KG1 (cell line): ENCODE data around the gene ACTN4.

ENCODE experiments used
- DNase-seq: peaks from one replicate; lab custom pipeline; 2025; lab: John Stamatoyannopoulos, UW

The ACTN4 gene

DNA sequence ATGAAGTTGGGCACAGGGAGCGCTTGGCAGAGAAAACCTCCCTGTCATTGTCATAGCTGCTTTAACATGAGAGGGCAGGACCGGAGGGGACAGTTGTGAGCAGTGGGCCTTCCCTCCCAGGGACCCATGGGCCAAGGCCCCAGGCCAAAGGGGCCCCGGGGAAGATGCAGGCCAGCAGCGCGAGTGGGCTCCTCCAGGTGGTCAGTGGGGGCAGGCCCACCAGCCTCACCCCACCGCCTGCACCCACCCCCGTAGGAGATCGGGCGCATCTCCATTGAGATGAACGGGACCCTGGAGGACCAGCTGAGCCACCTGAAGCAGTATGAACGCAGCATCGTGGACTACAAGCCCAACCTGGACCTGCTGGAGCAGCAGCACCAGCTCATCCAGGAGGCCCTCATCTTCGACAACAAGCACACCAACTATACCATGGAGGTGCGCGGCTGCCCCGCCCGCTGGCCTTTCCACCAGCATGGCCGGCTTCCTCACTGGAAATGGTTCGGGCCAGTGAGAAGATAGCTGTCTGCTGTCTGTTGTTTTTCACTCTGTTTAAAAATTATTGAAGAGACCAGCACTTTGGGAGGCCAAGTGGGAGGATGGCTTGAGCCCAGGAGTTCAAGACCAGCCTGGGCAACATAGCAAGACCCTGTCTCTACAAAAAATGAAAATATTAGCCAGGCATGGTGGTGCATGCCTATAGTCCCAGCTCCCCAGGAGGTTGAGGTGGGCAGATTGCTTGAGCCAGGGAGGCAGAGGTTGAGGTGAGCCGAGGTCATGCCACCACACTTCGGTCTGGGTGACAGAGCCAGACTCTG lies 78.2 kb downstream of the ACTN4 start:
- no peak for DNase-seq

DNA sequence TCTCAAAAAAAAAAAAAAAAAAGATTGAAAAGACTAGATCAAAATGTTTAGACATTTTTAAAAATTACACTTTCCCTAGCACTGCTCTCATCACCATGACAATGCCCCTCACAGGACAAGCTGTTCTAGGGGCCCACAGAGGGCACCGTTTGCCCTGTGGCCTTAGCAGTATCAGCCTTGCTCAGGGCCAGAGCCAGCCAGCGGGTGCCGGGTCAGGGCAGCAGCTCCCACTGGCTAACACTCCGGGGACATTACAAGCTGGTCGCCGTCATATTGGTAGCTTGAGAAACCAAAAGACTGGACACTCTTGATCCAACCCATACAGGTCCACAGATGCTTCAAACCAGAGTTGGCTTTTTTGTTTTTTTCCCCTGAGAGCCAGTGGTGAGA lies 78.8 kb downstream of the ACTN4 start:
- no peak for DNase-seq

DNA sequence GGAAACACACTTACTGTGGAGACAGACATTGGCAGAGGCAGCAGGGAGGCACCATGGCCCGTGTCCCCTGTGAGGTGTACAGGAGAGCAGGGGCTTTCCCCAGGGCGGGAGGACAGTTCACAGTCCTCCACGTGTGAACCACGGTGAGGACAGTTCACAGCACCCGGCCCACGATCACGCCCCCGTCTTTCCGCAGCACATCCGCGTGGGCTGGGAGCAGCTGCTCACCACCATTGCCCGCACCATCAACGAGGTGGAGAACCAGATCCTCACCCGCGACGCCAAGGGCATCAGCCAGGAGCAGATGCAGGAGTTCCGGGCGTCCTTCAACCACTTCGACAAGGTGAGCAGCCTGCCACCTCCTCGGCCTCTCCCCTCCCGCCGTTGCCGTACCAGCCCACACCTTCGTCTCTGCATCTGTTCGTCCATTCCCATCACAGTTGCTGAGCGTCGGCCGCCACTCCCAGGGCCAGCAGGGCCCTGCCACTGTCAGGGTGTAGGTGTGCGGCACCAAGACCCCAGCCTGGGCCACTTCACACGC lies 79.4 kb downstream of the ACTN4 start:
- no peak for DNase-seq

DNA sequence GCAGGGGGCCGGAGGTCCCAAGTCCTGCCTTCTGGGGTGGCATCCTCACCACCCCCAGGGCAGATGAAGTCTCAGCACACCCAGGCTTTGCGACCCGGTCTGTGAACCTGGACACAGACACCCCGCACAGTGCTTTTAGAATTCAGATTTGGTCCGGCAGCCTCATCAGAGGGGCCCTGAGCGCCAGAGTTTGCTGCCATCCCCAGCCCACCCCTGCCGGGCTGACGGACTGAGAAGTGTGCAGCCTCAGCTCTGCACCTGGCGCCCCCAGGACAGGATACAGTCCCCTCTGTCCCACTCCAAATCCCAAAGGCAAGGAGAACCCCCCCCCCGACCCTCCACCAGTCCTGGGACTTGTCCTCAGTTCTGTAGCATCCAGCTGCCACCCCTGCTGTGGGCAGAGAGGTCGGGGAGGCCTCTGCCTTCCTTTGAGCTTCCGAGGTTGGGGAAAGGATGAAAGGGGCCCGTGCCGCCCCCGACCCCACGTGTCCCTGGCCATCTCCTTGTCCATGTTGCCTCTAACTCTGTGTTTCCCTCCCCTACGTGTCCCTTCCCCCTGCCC lies 79.9 kb downstream of the ACTN4 start:
- DNase-seq, result no peak

DNA sequence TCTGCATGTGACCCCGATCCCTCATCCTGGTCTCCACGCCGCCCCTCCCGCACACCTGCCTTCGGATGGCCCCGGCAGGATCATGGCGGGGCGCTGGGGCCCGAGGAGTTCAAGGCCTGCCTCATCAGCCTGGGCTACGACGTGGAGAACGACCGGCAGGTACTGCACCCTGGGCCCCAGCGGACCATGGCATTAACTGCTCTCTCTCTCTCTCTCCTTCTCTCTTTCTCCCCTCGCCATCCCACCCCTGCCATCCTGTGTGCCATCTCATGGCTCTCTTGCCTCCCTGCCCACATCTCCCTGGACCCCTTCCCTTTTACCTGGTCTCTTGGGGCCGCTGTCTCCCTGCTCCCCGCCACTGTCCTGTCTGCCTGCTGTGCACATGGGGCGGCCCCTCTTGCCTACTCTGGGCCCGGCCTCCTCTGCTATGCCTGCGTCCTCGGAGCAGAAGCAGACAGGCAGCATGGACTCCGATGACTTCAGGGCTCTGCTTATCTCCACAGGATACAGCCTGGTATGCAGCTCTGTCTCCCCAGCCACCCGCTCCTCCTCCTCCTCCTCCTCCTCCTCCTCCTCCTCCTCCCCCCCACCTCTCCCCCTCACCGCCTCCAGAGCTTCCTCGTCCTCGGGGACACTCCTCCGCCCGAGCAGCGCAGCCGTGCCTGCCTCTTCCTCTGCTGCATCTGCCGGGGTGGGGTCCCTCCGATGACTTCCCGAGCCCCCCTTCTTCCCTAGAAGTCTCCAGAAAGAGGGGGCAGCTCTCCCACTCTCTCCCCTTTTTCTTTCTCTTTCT lies 80.6 kb downstream of the ACTN4 start:
- no peak for DNase-seq

DNA sequence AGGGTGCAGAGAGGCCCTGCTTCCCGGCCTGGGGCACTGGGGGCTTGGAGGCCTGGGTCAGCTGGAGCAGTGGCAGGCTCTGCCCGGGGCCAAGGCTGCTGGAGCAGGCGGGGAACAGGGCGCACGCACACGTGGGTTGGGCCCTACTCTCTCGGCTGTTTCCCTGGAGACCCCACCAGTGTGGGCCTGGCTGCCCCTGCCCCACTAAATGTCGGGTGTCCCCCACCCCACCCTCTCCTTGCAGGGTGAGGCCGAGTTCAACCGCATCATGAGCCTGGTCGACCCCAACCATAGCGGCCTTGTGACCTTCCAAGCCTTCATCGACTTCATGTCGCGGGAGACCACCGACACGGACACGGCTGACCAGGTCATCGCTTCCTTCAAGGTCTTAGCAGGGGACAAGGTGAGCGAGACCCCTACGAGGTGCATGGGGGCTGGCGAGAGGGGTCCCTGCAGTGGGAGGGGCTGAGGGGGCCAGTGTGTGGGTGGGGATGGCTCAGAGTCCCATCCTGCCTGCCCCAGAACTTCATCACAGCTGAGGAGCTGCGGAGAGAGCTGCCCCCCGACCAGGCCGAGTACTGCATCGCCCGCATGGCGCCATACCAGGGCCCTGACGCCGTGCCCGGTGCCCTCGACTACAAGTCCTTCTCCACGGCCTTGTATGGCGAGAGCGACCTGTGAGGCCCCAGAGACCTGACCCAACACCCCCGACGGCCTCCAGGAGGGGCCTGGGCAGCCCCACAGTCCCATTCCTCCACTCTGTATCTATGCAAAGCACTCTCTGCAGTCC lies 81.5 kb downstream of the ACTN4 start:
- no peak for DNase-seq

DNA sequence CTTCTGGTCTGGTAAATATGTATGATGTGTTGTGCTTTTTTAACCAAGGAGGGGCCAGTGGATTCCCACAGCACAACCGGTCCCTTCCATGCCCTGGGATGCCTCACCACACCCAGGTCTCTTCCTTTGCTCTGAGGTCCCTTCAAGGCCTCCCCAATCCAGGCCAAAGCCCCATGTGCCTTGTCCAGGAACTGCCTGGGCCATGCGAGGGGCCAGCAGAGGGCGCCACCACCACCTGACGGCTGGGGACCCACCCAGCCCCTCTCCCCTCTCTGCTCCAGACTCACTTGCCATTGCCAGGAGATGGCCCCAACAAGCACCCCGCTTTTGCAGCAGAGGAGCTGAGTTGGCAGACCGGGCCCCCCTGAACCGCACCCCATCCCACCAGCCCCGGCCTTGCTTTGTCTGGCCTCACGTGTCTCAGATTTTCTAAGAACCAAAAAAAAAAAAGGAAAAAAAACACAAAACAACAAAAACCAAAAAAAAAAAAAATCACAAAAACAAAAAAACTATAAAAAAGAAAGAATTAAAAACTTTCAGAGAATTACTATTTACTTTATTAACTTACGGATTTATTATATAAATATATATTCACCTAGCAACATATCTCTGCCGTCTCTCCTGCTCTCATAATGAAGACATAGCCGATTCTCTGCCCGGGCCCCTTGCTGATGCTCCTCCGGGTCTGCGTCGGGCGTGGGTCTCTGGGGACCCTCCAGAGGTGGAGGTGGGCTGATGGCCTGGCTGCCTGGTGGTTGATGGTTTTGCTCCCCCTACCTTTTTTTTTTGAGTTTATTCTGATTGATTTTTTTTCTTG lies 82.4 kb downstream of the ACTN4 start:
- DNase-seq, result no peak

DNA sequence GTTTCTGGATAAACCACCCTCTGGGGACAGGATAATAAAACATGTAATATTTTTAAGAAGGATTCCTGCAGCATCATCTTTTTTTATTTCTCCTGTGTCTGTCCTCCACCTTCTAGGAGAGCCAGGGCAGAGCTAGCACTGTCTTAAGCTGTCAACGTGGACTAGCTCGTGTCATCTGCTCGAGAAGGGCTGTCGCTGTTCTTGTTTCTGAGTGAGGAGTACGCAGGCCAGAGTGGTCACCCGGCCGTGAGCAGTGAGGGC lies 83.0 kb downstream of the ACTN4 start:
- no peak for DNase-seq

DNA sequence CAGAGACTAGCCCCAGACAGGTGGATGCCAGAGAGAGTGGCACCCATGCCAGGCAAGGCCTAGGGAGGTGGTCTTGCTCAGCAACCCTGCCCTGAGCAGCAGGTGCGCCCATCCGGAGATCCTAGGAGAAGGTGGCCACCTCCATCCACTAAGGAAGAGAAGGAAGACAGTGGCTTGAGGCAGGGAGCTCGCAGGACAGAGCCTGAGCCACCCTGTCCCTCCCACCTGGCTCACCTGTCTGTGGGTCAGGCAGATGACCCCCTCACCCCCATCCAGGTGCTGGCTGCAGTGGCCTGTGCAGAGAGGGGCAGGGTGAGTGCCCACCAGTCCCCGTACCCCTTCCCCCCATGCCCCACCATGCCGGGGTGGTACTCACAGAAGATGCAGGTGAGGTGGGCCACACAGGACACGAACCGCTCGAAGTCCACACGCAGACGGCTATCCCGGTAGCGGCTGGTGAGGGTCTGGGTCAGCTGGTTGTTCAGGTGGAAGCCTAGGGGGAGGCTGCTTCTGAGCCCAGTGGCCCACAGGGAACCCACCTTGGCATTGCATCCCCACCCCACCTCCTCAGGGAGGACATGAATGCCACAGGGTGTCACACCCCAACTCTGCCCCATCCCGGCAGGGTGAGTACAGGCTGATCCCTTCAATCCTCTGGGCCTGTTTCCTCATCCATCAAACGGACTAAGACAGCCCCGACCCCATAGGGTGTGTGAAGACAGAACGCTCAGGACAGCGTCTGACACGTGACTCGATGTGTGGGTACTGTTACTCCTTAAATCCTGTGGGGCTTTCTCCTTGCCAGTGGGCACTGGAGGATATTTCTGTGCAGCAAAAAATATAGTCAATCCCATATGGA lies 83.5 kb downstream of the ACTN4 start:
- no peak for DNase-seq

DNA sequence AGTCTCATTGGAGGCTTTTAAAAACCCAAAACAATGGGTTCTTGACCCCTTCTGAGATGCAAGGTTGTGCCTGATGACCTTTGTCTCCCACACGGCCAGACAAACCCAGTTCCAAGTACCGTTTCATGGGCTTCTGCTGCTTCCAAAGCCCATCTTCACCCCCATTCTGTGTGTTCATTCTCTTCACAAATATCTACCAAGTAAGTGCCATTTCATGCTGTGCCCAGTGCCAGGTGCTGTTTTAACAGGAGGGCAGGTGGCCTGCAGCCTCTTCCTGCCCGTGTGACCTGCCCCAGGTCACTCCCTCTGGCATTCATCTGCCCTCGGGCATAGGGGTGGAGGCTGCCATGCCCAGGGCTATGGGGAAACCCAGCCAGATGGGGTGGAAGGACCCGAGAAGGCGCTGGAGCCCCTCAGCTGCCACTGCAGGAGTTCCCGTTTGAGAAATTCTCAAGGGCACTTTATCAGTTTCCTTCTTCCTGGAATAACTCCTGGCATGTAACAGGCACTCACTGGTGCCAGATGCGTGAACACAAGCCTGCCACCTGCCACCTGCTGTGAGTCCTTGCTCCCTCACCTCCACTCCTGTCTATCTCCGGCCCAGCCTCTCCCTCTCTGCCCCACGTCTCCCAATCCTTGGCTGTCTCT lies 84.3 kb downstream of the ACTN4 start:
- no peak for DNase-seq

DNA sequence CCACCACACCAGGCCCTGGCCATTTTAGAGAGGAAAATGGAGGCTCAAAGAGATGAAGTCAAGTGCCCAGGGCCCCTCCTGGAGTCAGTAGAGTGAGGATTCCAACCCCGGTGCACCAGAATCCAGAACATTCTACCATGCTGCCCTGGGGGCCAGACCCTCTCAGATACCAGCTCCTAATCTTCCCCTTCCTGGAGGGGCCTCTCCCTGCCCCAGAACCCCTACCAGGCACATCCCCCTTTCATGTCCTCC lies 85.7 kb downstream of the ACTN4 start:
- DNase-seq, result no peak

DNA sequence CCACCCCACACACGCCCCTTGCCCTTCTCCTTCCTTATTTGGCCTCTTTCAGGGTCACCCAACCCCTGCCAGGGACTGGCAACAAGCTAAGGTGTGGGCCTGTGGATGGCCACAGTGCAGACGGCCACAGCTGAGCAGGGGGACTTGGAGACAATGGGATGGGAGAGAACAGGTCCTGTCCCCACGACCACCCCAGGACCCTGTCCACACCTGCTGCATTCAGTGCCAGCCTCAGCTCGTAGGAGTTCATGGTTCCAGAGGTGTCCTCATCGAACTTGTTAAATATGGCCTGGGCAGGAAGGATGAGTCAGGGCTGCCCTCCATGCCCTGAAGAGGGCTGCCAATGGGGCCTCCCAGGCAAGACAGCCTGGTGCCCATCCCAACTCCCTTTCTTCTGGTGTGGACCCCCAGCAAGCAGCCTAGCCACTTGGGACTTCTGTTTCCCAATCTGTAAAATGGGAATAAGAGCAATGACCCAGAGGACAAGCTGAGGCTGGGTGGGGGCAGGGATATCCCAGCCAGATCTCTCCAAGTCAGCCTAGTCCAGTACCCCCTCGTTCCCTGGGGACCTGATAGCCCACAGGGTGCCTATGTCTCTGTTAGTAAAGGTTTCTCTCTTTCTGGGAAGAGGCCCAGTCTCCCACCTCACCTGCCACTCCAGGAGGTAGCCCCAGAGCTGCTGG lies 86.2 kb downstream of the ACTN4 start:
- peak; percentile 3 for DNase-seq

DNA sequence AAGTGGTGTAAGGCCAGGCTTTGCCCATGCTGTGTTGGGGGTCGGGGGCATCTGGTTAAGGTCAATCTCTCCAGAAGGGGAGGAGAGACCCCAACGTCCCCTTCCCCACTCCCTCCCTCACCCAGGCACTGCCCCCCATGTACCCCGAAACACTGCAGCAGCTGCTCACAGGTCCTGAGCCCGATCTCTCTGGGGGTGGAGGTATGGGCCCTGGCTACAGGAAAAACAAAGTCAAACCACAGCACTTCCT lies 86.7 kb downstream of the ACTN4 start:
- DNase-seq, result no peak

DNA sequence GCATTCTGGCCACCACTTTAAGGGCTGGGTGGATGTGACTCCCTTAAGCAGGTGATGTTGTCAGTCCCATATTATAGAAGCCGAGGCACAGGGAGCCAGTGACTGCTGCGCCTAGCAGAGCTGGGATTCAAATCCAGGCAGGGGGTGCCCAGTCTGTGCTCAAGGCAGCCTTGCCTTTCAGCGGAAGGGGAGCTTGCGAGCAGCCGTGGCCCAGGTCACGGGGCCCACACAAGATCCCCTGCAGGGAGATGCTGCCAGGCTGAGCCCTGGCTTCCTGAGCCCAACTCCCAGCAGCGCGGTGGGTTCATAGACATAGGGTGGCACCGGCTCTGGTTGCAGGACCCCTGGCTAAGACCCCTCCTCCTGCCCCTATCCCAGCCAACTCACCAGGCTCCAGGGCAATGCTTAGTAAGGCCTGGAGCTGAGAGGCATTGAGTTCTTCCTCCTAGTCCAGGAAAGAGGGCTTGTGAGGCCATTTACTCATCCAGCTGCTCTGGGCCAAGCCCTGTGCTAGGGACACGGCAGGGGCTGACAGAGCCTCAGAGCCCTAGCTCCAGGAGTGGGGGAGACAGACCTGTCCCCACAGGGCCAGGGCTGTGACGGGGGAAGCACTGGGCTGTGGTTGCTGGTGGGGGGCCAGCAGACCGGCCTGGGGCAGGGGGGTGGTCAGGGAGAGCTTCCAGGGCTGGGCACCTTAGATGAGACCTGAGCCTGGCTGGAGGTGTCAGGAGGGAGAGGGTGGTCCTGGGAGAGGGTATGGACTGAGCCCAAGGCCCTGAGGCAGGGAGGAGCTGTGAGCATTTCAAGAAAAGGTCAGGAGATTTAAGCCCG lies 87.2 kb downstream of the ACTN4 start:
- DNase-seq, result peak; percentile 40

DNA sequence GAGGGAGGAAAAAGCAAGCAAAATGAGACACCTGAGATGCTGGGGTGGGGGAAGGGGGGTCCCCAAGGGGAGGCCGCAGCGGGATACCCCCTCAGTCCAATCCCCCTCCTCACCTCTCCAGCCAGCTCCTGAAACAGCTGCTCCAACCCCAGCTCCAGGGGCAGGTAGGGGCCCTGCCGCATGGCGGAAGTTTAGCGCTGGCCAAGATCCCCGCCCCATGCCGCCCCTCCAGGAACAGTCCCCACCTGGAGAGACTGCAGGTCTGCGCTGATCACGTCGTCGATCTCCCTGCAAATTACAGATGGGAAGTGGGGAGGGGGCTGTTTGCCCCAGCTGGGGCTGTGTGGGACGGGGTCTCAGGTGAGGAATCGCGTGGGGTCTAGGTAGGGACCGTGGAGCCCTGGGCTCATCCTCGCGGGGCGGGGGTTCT lies 87.8 kb downstream of the ACTN4 start:
- no peak for DNase-seq

DNA sequence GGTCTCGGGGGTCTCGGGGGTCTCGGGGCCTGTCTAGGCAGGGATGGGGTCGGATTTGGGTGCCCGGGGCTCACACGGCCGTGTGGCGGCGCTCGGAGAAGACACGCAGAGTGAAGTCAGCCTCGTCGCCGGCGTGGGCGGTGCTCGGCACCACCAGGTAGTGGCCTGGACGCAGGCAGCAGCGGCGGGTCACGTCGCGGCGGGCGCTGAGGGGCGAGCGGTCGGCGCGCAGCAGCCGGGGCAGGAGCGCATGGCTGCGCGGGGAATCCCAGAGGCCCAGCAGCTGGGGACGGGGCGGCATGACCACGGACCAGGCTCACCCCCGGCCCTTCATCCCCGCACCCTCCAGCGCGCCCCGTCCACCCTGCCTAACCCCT lies 88.6 kb downstream of the ACTN4 start:
- DNase-seq, result no peak

DNA sequence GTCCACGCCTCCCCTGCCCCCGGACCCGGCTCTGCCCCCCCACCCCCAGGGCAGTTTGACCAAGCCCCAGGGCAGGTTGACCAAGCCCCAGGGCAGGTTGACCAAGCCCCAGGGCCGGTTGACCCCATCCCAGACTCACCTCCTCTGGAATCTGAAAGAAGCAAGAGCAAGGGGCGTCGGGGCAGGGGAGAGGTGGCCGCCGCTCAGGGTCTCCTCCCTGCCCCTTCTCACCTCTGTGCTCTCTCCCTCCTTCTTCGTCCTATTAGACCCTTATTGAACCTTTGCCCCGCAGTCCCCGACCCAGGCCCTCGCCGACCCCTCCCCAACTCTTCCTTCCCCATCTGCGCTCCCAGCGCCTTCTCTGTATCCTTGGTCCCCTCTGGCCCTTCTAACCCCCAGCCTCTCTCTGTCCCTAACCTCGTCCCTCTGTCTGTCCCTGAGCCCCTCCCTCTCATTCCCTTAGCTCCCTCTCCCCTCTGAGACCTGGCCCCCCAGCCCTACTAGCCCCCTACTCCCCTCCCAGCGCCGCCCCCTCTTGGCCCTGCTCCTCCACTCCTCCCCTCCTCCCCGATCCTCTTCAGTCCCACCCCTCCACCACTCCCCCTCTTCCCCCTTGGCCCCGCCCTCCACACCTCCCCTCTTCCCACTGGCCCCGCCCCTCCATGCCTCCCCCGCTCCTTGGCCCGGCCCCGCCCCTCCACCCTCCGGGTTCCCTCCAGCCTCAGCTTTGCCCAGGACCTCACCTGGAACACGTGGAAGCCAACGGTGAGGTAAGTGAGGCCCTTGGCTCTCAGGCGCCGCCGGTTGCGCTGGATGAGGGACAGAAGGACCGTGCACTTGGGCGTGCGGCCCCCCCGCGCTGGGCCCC lies 89.2 kb downstream of the ACTN4 start:
- DNase-seq, result no peak

DNA sequence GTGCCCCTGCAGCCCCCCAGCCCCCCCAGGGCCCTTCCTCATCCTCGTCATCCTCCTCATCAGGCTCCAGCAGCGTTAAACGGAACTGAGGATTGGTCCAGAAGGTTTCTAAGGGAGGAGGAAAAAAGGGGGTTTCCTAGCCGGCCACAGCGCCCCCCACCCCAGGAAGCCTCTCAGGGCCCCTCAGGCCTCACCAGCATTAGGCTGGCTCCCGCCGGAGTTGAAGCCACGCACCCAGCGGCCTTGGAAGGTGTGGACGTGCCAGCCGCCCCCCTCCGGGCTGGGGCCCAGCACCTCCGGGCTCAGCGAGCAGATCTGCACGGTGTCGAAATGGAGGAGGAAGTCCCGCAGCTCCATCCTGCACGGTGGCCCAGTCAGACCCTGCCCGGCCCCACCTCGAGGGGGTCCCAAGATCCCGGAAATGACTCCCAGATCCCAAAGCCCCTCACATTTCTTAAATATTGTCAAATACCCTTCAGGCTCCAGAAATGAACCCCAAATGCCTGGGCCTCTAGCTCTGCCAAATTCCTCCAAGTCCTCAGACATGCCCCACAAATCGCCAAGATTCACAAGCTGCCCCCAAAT lies 89.9 kb downstream of the ACTN4 start:
- no peak for DNase-seq
